ENCODE data around the gene GRWD1.

GRWD1 gene

GRCh38 chr19:48474084-48474592 is 28.4 kb downstream of the GRWD1 start:
- no peak for TF ChIP-seq CTCF (IDR thresholded peaks at IDR 0.05; ENCODE audit: extremely low read depth, missing control alignments)
- DNase-seq (ENCODE audit: low spot score) = no peak

GRCh38 chr19:48475369-48476068 is 29.7 kb downstream of the GRWD1 start:
- TF ChIP-seq CTCF (IDR thresholded peaks at IDR 0.05; ENCODE audit: extremely low read depth, missing control alignments) = no peak
- DNase-seq (ENCODE audit: low spot score) = no peak

- no peak for DNase-seq (ENCODE audit: low spot score)
- TF ChIP-seq CTCF (IDR thresholded peaks at IDR 0.05; ENCODE audit: extremely low read depth, missing control alignments) = no peak
Measured at GRCh38 chr19:48476176-48476575, 30.4 kb downstream of the GRWD1 start.

GRCh38 chr19:48477067-48477685 is 31.4 kb downstream of the GRWD1 start:
- no peak for DNase-seq (ENCODE audit: low spot score)
- TF ChIP-seq CTCF (IDR thresholded peaks at IDR 0.05; ENCODE audit: extremely low read depth, missing control alignments) = no peak

- no peak for DNase-seq (ENCODE audit: low spot score)
- no peak for TF ChIP-seq CTCF (IDR thresholded peaks at IDR 0.05; ENCODE audit: extremely low read depth, missing control alignments)
Measured at GRCh38 chr19:48477698-48478338, 32.0 kb downstream of the GRWD1 start.

GRCh38 chr19:48478339-48479256 is 32.8 kb downstream of the GRWD1 start:
- no peak for DNase-seq (ENCODE audit: low spot score)
- TF ChIP-seq CTCF (IDR thresholded peaks at IDR 0.05; ENCODE audit: extremely low read depth, missing control alignments) = no peak

Measured in GM20000 (cell line).